Neuronal stem cell (in vitro differentiated cells): ENCODE measurements around the gene PFKFB3.

ENCODE experiments used
- DNase-seq: peaks from one replicate; pipeline ENCODE4 v3.0.0-alpha.2; 2013; ENCODE audit warnings: low spot score
- H2AFZ ChIP-seq: one replicate; pipeline ENCODE4 v1.6.1; 2013; ENCODE audit warnings: mild to moderate bottlenecking, low read length, inconsistent platforms
- H2AK5ac ChIP-seq: 2 replicates; pipeline ENCODE4 v1.6.1; 2013; ENCODE audit warnings: low read depth, mild to moderate bottlenecking, inconsistent platforms, low read length, moderate library complexity, mixed read lengths
- H2BK120ac ChIP-seq: 2 replicates; pipeline ENCODE4 v1.6.1; 2013; ENCODE audit warnings: low read depth, mild to moderate bottlenecking, inconsistent platforms, low read length, moderate library complexity, mixed read lengths
- H2BK12ac ChIP-seq: one replicate; pipeline ENCODE4 v1.6.1; 2013; ENCODE audit warnings: low read length, inconsistent platforms
- H2BK15ac ChIP-seq: 2 replicates; pipeline ENCODE4 v1.6.1; 2013; ENCODE audit warnings: mild to moderate bottlenecking, low read length, inconsistent platforms, mixed read lengths
- H2BK5ac ChIP-seq: one replicate; pipeline ENCODE4 v1.6.1; 2013; ENCODE audit warnings: inconsistent platforms, mild to moderate bottlenecking, low read length, moderate library complexity
- H3K14ac ChIP-seq: one replicate; pipeline ENCODE4 v1.6.1; 2013; ENCODE audit warnings: low read length, inconsistent platforms
- H3K18ac ChIP-seq: 2 replicates; pipeline ENCODE4 v1.6.1; 2013; ENCODE audit warnings: low read length, inconsistent platforms
- H3K23ac ChIP-seq: 2 replicates; pipeline ENCODE4 v1.6.1; 2013; ENCODE audit warnings: low read depth, mild to moderate bottlenecking, mixed read lengths, low read length, inconsistent platforms; ENCODE audit not compliant: poor library complexity
- H3K27ac ChIP-seq: replicated peaks from 3 replicates; pipeline ENCODE4 v1.5.1; 2013; ENCODE audit warnings: low read length, inconsistent platforms
- H3K27me3 ChIP-seq, 3 experiments: 2 replicates each; pipeline ENCODE4 v1.6.1; 2013; ENCODE audit warnings: low read length in 3 of 3, mild to moderate bottlenecking in 2 of 3, inconsistent platforms in 1 of 3, low read depth in 1 of 3, mixed read lengths in 1 of 3, moderate library complexity in 1 of 3; ENCODE audit not compliant: control insufficient read depth in 3 of 3, insufficient read depth in 3 of 3
- H3K36me3 ChIP-seq, 2 donors: replicated peaks in 1 of 2; 2 replicates each; pipeline ENCODE4 v1.6.1; 2013; ENCODE audit warnings: low read length in 2 of 2; ENCODE audit not compliant: control insufficient read depth in 2 of 2, insufficient read depth in 2 of 2
- H3K4ac ChIP-seq: 2 replicates; pipeline ENCODE4 v1.6.1; 2013; ENCODE audit warnings: inconsistent platforms, mild to moderate bottlenecking, low read length, moderate library complexity
- H3K4me1 ChIP-seq, 2 donors: 1 replicate in 1 of 2; 2 replicates in 1 of 2; pipeline ENCODE4 v1.6.1; 2013; ENCODE audit warnings: low read length in 2 of 2, low read depth in 1 of 2; ENCODE audit not compliant: control insufficient read depth in 2 of 2, insufficient read depth in 1 of 2
- H3K4me2 ChIP-seq: one replicate; pipeline ENCODE4 v1.6.1; 2013; ENCODE audit warnings: mild to moderate bottlenecking, low read length, inconsistent platforms; ENCODE audit not compliant: insufficient read depth, poor library complexity, severe bottlenecking
- H3K4me3 ChIP-seq, 2 donors: 2 replicates each; pipeline ENCODE4 v1.5.1; 2013; ENCODE audit warnings: low read length in 2 of 2, mild to moderate bottlenecking in 2 of 2, inconsistent platforms in 1 of 2, moderate library complexity in 1 of 2
- H3K79me1 ChIP-seq: one replicate; pipeline ENCODE4 v1.6.1; 2013; ENCODE audit warnings: low read depth, mild to moderate bottlenecking, inconsistent platforms, low read length, moderate library complexity
- H3K9ac ChIP-seq: one replicate; pipeline ENCODE4 v1.6.1; 2013; ENCODE audit warnings: mild to moderate bottlenecking, low read depth, low read length, inconsistent platforms; ENCODE audit not compliant: poor library complexity
- H3K9me3 ChIP-seq, 2 donors: replicated peaks in 1 of 2; 2 replicates each; pipeline versions ENCODE3 to v1.6.1; 2013; ENCODE audit warnings: low read length in 2 of 2, mild to moderate bottlenecking in 2 of 2, inconsistent platforms in 1 of 2, low read depth in 1 of 2, mixed read lengths in 1 of 2, moderate library complexity in 1 of 2; ENCODE audit not compliant: control insufficient read depth in 2 of 2, insufficient read depth in 1 of 2
- H4K8ac ChIP-seq: one replicate; pipeline ENCODE4 v1.6.1; 2013; ENCODE audit warnings: low read depth, mild to moderate bottlenecking, inconsistent platforms, low read length, moderate library complexity
- H4K91ac ChIP-seq: one replicate; pipeline ENCODE4 v1.6.1; 2013; ENCODE audit warnings: low read length, low read depth, mild to moderate bottlenecking, inconsistent platforms; ENCODE audit not compliant: poor library complexity
- WGBS, 2 donors: extraction: QIAGEN DNeasy Blood & Tissue Kit; methylation state at CpG; one replicate each; pipeline ENCODE4 v1.1.7; 2013; ENCODE audit warnings: missing lambda C conversion rate in 2 of 2, mixed read lengths in 1 of 2; ENCODE audit not compliant: insufficient read length in 2 of 2, insufficient replicate concordance in 1 of 2; ENCODE audit errors: extremely low coverage in 2 of 2; 5-methylcytosine and 5-hydroxymethylcytosine counted together

Gene PFKFB3

GRCh38 chr10:6200734-6201515 lies 1.8 kb upstream of the PFKFB3 start:
- Histone ChIP-seq H3K27me3 (peaks cover 3 to 32% (median 5%) of the 10 kb centered on the region in 3 experiments), H3K27ac (no peak overlapping the region), H2AFZ (peak overlapping the region; percentile 100), H3K18ac (peak overlapping the region; percentile 4), H3K4me1 (peaks cover 20 to 21% of the 10 kb centered on the region in 2 donors), H3K4me2 (peak overlapping the region; percentile 89), H2AK5ac (peak overlapping the region; percentile 1), H2BK5ac (no peak overlapping the region), H2BK15ac (no peak overlapping the region), H3K9ac (peak overlapping the region; percentile 53), H3K79me1 (peaks cover 5% of the 10 kb centered on the region), H4K91ac (no peak overlapping the region), H2BK120ac (no peak overlapping the region), H3K14ac (peak overlapping the region; percentile 71), H3K23ac (peak overlapping the region; percentile 15), H3K9me3 (no peaks in the 10 kb centered on the region), H3K4ac (no peak overlapping the region), H3K36me3 (peaks cover 0 to 2% of the 10 kb centered on the region in 2 donors), H2BK12ac (peak overlapping the region; percentile 41), H4K8ac (no peak overlapping the region), H3K4me3 (peak overlapping the region; percentile 60 to 96)
- WGBS, 2 donors: no CpG with 5 or more reads among the region's 59 CpGs
- DNase-seq: peak; percentile 24

GRCh38 chr10:6201516-6201975 lies 1.2 kb upstream of the PFKFB3 start:
- Histone ChIP-seq H3K4me3 (peak overlapping the region; percentile 67 to 96), H3K4me2 (peak overlapping the region; percentile 89), H3K27me3 (peaks cover 3 to 32% (median 5%) of the 10 kb centered on the region in 3 experiments), H3K4me1 (peaks cover 20 to 21% of the 10 kb centered on the region in 2 donors), H3K27ac (no peak overlapping the region), H2BK12ac (no peak overlapping the region), H3K4ac (no peak overlapping the region), H2BK15ac (no peak overlapping the region), H2AK5ac (no peak overlapping the region), H3K79me1 (peaks cover 5% of the 10 kb centered on the region), H3K36me3 (peaks cover 0 to 2% of the 10 kb centered on the region in 2 donors), H3K18ac (peak overlapping the region; percentile 65), H3K23ac (no peak overlapping the region), H3K14ac (no peak overlapping the region), H2BK120ac (no peak overlapping the region), H2BK5ac (no peak overlapping the region), H4K8ac (no peak overlapping the region), H2AFZ (peak overlapping the region; percentile 100), H4K91ac (no peak overlapping the region), H3K9me3 (no peaks in the 10 kb centered on the region), H3K9ac (peak overlapping the region; percentile 56)
- WGBS, 2 donors: no CpG with 5 or more reads among the region's 50 CpGs
- DNase-seq: peak; percentile 48

- H4K8ac ChIP-seq: peak overlapping the region; percentile 65
- H3K4me2 ChIP-seq: peak overlapping the region; percentile 89
- no peak overlapping the region for H4K91ac ChIP-seq
- peak; percentile 15 for DNase-seq
- H2BK5ac ChIP-seq: peak overlapping the region; percentile 24
- H3K27me3 ChIP-seq: peaks cover 3 to 32% (median 5%) of the 10 kb centered on the region in 3 experiments
- H3K27ac ChIP-seq: no peak overlapping the region
- H3K79me1 ChIP-seq: peaks cover 5% of the 10 kb centered on the region
- H3K9ac ChIP-seq: peak overlapping the region; percentile 88
- peak overlapping the region; percentile 71 for H3K14ac ChIP-seq
- H2BK15ac ChIP-seq: peak overlapping the region; percentile 94
- H3K4ac ChIP-seq: no peak overlapping the region
- no peaks in the 10 kb centered on the region for H3K9me3 ChIP-seq
- peak overlapping the region; percentile 73 to 96 for H3K4me3 ChIP-seq
- peak overlapping the region; percentile 94 for H3K18ac ChIP-seq
- peak overlapping the region; percentile 100 for H2AFZ ChIP-seq
- peak overlapping the region; percentile 84 for H2BK12ac ChIP-seq
- peaks cover 20 to 21% of the 10 kb centered on the region in 2 donors for H3K4me1 ChIP-seq
- no CpG with 5 or more reads among the region's 29 CpGs for WGBS, 2 donors
- H3K23ac ChIP-seq: peak overlapping the region; percentile 100
- H2AK5ac ChIP-seq: peak overlapping the region; percentile 95
- H3K36me3 ChIP-seq: peaks cover 0 to 2% of the 10 kb centered on the region in 2 donors
- H2BK120ac ChIP-seq: no peak overlapping the region
These were observed 541 bp upstream of the PFKFB3 start for GRCh38 chr10:6202098-6202683.
